PC-9 (cell line): ENCODE measurements around the gene TSTD1. TPM values are rescaled to one million over a fixed set of nuclear protein-coding genes. Genes with fewer than 3 reads are reported as not detected.

Source experiments
- BruUV-seq: library from RNA; stranded (reverse); fragments of 400-500 nt; replicated peaks from 2 replicates; lab custom pipeline; 2021; lab: Mats Ljungman, UMichigan
- CTCF ChIA-PET: fragments of 300-600 bp; sonication (Branson Sonifier 250); formaldehyde crosslinking; loops from one replicate; lab custom pipeline; 2022; ENCODE audit warnings: antibody characterized with exemption; lab: Charles Lee
- POLR2A ChIA-PET: fragments of 300-600 bp; sonication (Branson Sonifier 250); formaldehyde crosslinking; loops from one replicate; lab custom pipeline; 2022; ENCODE audit warnings: antibody characterized with exemption; ENCODE audit not compliant: unreplicated experiment; lab: Charles Lee
- DNase-seq, 2 experiments: peaks; one replicate each; pipeline versions ENCODE4 v3.0.0 to v3.0.0-alpha.2; 2015 to 2022; ENCODE audit warnings: mixed read lengths in 1 of 2
- H2AFZ ChIP-seq: fragments of 200-600 bp; sonication (generic); 2 replicates; pipeline ENCODE4 v1.8.1; 2017; ENCODE audit warnings: antibody characterized with exemption
- H3F3A ChIP-seq: fragments of 200-600 bp; sonication (generic); 2 replicates; pipeline ENCODE4 v1.8.1; 2017; ENCODE audit warnings: antibody characterized with exemption, mild to moderate bottlenecking, low read depth; ENCODE audit not compliant: insufficient read depth
- H3K27ac ChIP-seq: fragments of 200-600 bp; sonication (generic); 2 replicates; pipeline ENCODE4 v1.6.1; 2016; ENCODE audit warnings: mixed run types
- H3K27me3 ChIP-seq: fragments of 200-600 bp; sonication (generic); 2 replicates; pipeline ENCODE4 v1.6.1; 2016; ENCODE audit warnings: low read depth, mixed run types; ENCODE audit not compliant: insufficient read depth
- H3K36me3 ChIP-seq: fragments of 200-600 bp; sonication (generic); 2 replicates; pipeline ENCODE4 v1.6.1; 2016; ENCODE audit warnings: low read depth, mixed run types
- H3K4me1 ChIP-seq: fragments of 200-600 bp; sonication (generic); replicated peaks from 2 replicates; pipeline ENCODE4 v1.6.1; 2016; ENCODE audit warnings: mixed run types; ENCODE audit not compliant: insufficient read depth
- H3K4me2 ChIP-seq: fragments of 200-600 bp; sonication (generic); 2 replicates; pipeline ENCODE4 v1.6.1; 2017; ENCODE audit warnings: mixed run types
- H3K4me3 ChIP-seq: fragments of 200-600 bp; sonication (generic); 2 replicates; pipeline ENCODE4 v1.6.1; 2016; ENCODE audit warnings: mixed run types
- H3K79me2 ChIP-seq: fragments of 200-600 bp; sonication (generic); 2 replicates; pipeline ENCODE4 v1.6.1; 2017; ENCODE audit warnings: low read depth, mixed run types
- H3K9me2 ChIP-seq: fragments of 200-600 bp; sonication (generic); 2 replicates; pipeline ENCODE4 v1.8.1; 2017; ENCODE audit warnings: mild to moderate bottlenecking; ENCODE audit not compliant: insufficient read depth
- H3K9me3 ChIP-seq: fragments of 200-600 bp; sonication (generic); 2 replicates; pipeline ENCODE4 v1.8.1; 2016; ENCODE audit warnings: low read depth; ENCODE audit not compliant: insufficient read depth
- H4K20me1 ChIP-seq: fragments of 200-600 bp; sonication (generic); 2 replicates; pipeline ENCODE4 v1.8.1; 2017; ENCODE audit not compliant: insufficient read depth
- CTCF ChIP-seq: fragments of 200-600 bp; sonication (generic); conservative IDR thresholded peaks from 2 replicates; pipeline ENCODE4 v1.6.1; 2017; ENCODE audit warnings: mixed run types, antibody characterized with exemption, mild to moderate bottlenecking, moderate library complexity
- EZH2 ChIP-seq: fragments of 200-600 bp; sonication (generic); IDR thresholded peaks from 2 replicates; pipeline ENCODE4 v1.8.0; 2017; ENCODE audit warnings: antibody characterized with exemption, low read depth
- intact Hi-C: fragments of 100-400 bp; cut with micrococcal nuclease; formaldehyde crosslinking; loops from one replicate; pipeline ENCODE4 v1.10.0; 2022; ENCODE audit not compliant: unreplicated experiment
- total RNA-seq: library from RNA; stranded (reverse); gene quantifications from 2 replicates; pipeline ENCODE4 v1.2.3, GENCODE V29; 2021

The TSTD1 gene
- total RNA-seq, 1 experiment from 2014 or later: 51.4 TPM

DNA sequence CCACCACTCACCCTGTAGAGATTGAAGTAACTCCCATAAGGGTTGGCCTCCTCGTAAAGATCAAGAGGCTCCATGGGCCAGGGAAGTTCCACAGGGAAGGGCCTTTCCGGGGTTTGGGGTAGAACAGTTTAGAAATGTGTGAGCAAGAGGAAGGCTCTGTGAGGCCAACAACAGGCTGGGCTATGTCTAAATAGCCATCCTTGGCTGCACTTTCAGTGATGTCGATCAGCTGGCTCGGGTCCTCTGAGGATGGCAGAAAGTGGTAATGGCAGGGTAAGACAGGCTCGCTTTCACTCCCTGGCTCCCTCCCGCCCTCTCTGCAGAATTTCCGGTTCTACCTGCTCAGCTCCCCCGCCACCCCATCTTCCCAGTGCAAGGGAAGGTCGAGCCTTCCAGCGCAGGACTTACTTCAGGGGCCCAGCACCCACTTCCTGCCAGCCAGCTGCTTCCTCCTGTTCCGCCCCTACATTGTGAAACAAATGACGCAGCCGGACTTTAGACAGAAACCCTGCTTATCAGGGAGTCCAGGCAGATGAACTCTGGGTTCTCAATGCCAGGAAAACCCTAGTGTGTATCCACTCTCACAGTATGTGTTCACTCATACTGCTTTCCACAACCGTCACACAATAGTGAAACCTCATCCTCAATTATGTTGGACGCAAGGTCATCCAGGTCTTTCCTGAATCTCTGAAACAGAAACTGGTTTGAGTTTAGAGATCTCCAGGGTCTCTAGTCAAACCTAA, 25.1 kb downstream of the TSTD1 start:
- Histone ChIP-seq H3K79me2 (peaks cover 93% of the 10 kb centered on the region), H4K20me1 (peaks cover 21% of the 10 kb centered on the region), H3K27ac (peak overlapping the region; percentile 94), H3K9me2 (no peaks in the 10 kb centered on the region), H3K4me3 (peak overlapping the region; percentile 42; the same call in 1 of the 2 replicates), H3K27me3 (no peaks in the 10 kb centered on the region), H3K4me2 (peak overlapping the region; percentile 78), H3K4me1 (peaks cover 76% of the 10 kb centered on the region), H2AFZ (no peak overlapping the region), H3K36me3 (peaks cover 9% of the 10 kb centered on the region; the same call in 1 of the 2 replicates), H3F3A (peaks cover 57% of the 10 kb centered on the region), H3K9me3 (no peaks in the 10 kb centered on the region)
- POLR2A ChIA-PET: no interaction called here
- CTCF ChIA-PET: interaction anchor here (0.6 kb wide), 1 partner anchor 55 kb away, joined by 3 read pairs; no protein-coding TSS in a partner anchor
- DNase-seq: peak; percentile 88 to 97
- intact Hi-C loops: loop anchor here (1.0 kb wide), 1 partner anchor 70 kb away; no protein-coding TSS in a partner anchor
- TF ChIP-seq CTCF (no peak), EZH2 (no peak)
- BruUV-seq: no TSS peak

DNA sequence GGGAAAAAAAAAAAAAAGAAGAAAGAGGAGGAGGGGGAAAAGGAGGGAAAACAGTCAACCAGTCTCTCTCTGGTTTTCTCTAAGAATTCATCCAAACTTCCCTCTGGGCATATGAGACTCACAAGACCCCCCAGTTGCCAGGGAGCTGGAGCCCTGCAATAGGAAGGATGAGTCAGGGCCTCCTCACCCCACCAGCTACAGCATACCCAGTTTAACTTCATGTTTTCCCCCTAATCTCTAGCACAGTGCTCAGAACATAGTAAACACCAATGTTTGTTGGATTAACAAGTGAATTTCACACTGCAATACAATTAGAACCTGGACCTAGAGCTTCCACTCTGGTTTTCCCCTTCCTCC, 25.7 kb downstream of the TSTD1 start:
- Histone ChIP-seq H3K27me3 (no peaks in the 10 kb centered on the region), H3K4me2 (peak overlapping the region; percentile 78), H4K20me1 (peaks cover 21% of the 10 kb centered on the region), H3K79me2 (peaks cover 93% of the 10 kb centered on the region), H3K27ac (peak overlapping the region; percentile 94), H3K36me3 (peaks cover 9% of the 10 kb centered on the region; the same call in 1 of the 2 replicates), H3K4me1 (peaks cover 73% of the 10 kb centered on the region), H3K9me2 (no peaks in the 10 kb centered on the region), H3K4me3 (peak overlapping the region; percentile 42; the same call in 1 of the 2 replicates), H3F3A (peaks cover 57% of the 10 kb centered on the region), H2AFZ (no peak overlapping the region), H3K9me3 (no peaks in the 10 kb centered on the region)
- ChIA-PET CTCF (interaction anchor here (0.6 kb wide), 1 partner anchor 274 kb away, joined by 5 read pairs; the partner anchor contains the start of gene SLAMF7), POLR2A (no interaction called here)
- no peak for DNase-seq
- intact Hi-C loops: loop anchor here (1.0 kb wide), 1 partner anchor 70 kb away; no protein-coding TSS in a partner anchor
- no TSS peak for BruUV-seq
- TF ChIP-seq CTCF: no peak
- TF ChIP-seq EZH2: no peak

GRCh38 chr1:161012420-161012819, 26.3 kb downstream of the TSTD1 start:
- Histone ChIP-seq H3K36me3 (peaks cover 9% of the 10 kb centered on the region; the same call in 1 of the 2 replicates), H3K4me3 (no peak overlapping the region), H3K79me2 (peaks cover 93% of the 10 kb centered on the region), H3K27me3 (no peaks in the 10 kb centered on the region), H3K9me3 (no peaks in the 10 kb centered on the region), H3K4me2 (no peak overlapping the region), H2AFZ (no peak overlapping the region), H3F3A (peaks cover 57% of the 10 kb centered on the region), H3K27ac (no peak overlapping the region), H3K4me1 (peaks cover 66% of the 10 kb centered on the region), H3K9me2 (no peaks in the 10 kb centered on the region), H4K20me1 (peaks cover 21% of the 10 kb centered on the region)
- intact Hi-C loops: no loop called here
- no TSS peak for BruUV-seq
- POLR2A ChIA-PET: no interaction called here
- CTCF ChIA-PET: interaction anchor here (0.6 kb wide), 2 partner anchors 273 to 1751 kb away, joined by 3 to 5 read pairs; partner anchors contain the start of gene SLAMF7
- DNase-seq: no peak
- TF ChIP-seq EZH2: no peak
- TF ChIP-seq CTCF: no peak
